ENCODE data around the gene SPR.

The SPR gene

GRCh38 chr2:72915320-72915906, 28.2 kb downstream of the SPR start:
- no peak for DNase-seq (ENCODE audit: low read depth)

- DNase-seq (ENCODE audit: low read depth) = no peak
These were observed 28.9 kb downstream of the SPR start for GRCh38 chr2:72915907-72916742.

- DNase-seq (ENCODE audit: low read depth) = no peak
These were observed 29.5 kb downstream of the SPR start for GRCh38 chr2:72916743-72917137.

- DNase-seq (ENCODE audit: low read depth) = peak; percentile 26
These were observed 30.1 kb downstream of the SPR start, which contains the start of gene EMX1 for GRCh38 chr2:72917138-72917876. EMX1 (plus strand) TSS chr2:72917519; CDS start chr2:72917853, 334 bp downstream.

- no peak for DNase-seq (ENCODE audit: low read depth)
These were observed 30.8 kb downstream of the SPR start for GRCh38 chr2:72917877-72918553.

GRCh38 chr2:72919414-72920317, 32.5 kb downstream of the SPR start:
- DNase-seq (ENCODE audit: low read depth) = no peak

- DNase-seq (ENCODE audit: low read depth) = no peak
These were observed 33.3 kb downstream of the SPR start for GRCh38 chr2:72920318-72921087.

GRCh38 chr2:72921088-72921851, 34.1 kb downstream of the SPR start:
- DNase-seq (ENCODE audit: low read depth) = no peak

GRCh38 chr2:72921853-72922252, 34.6 kb downstream of the SPR start:
- DNase-seq (ENCODE audit: low read depth) = no peak

- DNase-seq (ENCODE audit: low read depth) = no peak
These were observed 36.7 kb downstream of the SPR start for GRCh38 chr2:72923833-72924352.

- DNase-seq (ENCODE audit: low read depth) = no peak
These were observed 37.4 kb downstream of the SPR start for GRCh38 chr2:72924353-72925240.

GRCh38 chr2:72925328-72925943, 38.2 kb downstream of the SPR start:
- no peak for DNase-seq (ENCODE audit: low read depth)

- DNase-seq (ENCODE audit: low read depth) = no peak
These were observed 39.2 kb downstream of the SPR start for GRCh38 chr2:72926368-72926767.

GRCh38 chr2:72926811-72927465, 39.7 kb downstream of the SPR start:
- no peak for DNase-seq (ENCODE audit: low read depth)

- DNase-seq (ENCODE audit: low read depth) = no peak
These were observed 40.7 kb downstream of the SPR start for GRCh38 chr2:72927619-72928550.

GRCh38 chr2:72929010-72929409, 41.8 kb downstream of the SPR start:
- no peak for DNase-seq (ENCODE audit: low read depth)
